Upper lobe of left lung (tissue), 6 donors: ENCODE results near the gene PARK7. TPM values are rescaled to one million over a fixed set of nuclear protein-coding genes. Genes with fewer than 3 reads are reported as not detected.

Source experiments
- ATAC-seq, 2 donors: fragments of 200-7000 bp; cut with Tn5 transposase; one replicate each; pipeline ENCODE4 v1.9.1; 2022; ENCODE audit warnings: mild to moderate bottlenecking in 2 of 2, moderate library complexity in 2 of 2; ENCODE audit not compliant: low FRiP score in 2 of 2
- DNase-seq, 2 donors: peaks; one replicate each; pipeline ENCODE4 v3.0.0-alpha.2; 2019 to 2020
- H3K27ac ChIP-seq, 4 donors: fragments of 200-600 bp; sonication (generic); one replicate each; pipeline ENCODE4 v1.5.1; 2016 to 2019
- H3K27me3 ChIP-seq, 4 donors: fragments of 200-600 bp; sonication (generic); one replicate each; pipeline ENCODE4 v1.5.1; 2017 to 2019
- H3K36me3 ChIP-seq, 4 donors: fragments of 200-600 bp; sonication (generic); one replicate each; pipeline ENCODE4 v1.5.1; 2016 to 2019
- H3K4me1 ChIP-seq, 4 donors: fragments of 200-600 bp; sonication (generic); one replicate each; pipeline ENCODE4 v1.5.1; 2018 to 2019
- H3K4me3 ChIP-seq, 4 donors: fragments of 200-600 bp; sonication (generic); one replicate each; pipeline ENCODE4 v1.5.1; 2017 to 2019; ENCODE audit warnings: mild to moderate bottlenecking in 2 of 4, moderate library complexity in 1 of 4
- H3K9me3 ChIP-seq, 4 donors: fragments of 200-600 bp; sonication (generic); one replicate each; pipeline ENCODE4 v1.5.1; 2018 to 2019
- EP300 ChIP-seq, 4 donors: sonication (generic); formaldehyde crosslinking; IDR thresholded peaks; one replicate each; pipeline ENCODE4 v1.5.1; 2017; ENCODE audit warnings: antibody characterized with exemption in 4 of 4, control low read depth in 2 of 4
- POLR2A ChIP-seq, 4 donors: fragments of 450-650 bp; IDR thresholded peaks; one replicate each; pipeline ENCODE4 v1.5.1; 2016 to 2017; ENCODE audit warnings: antibody characterized with exemption in 4 of 4, mild to moderate bottlenecking in 2 of 4
- POLR2AphosphoS5 ChIP-seq, 2 donors: sonication (generic); formaldehyde crosslinking; IDR thresholded peaks; one replicate each; pipeline ENCODE4 v1.5.1; 2017; ENCODE audit warnings: antibody characterized with exemption in 2 of 2
- WGBS, 2 donors: methylation state at CpG; one replicate each; pipeline ENCODE4 v1.1.5; 2017 to 2018; 5-methylcytosine and 5-hydroxymethylcytosine counted together
- total RNA-seq, 6 donors: library from RNA; depleted of rRNA in 4 of 6; stranded (reverse); fragments of >200 nt in 4 of 6; gene quantifications; one replicate each; pipeline versions ENCODE4 v1.1.0 to v1.2.1, GENCODE V29; 2016 to 2021
- TF ChIP-seq, protein P1 (sequence below), 6 experiments: fragments of 450-650 bp in 4 of 6; fragments of 200-600 bp in 2 of 6; sonication (generic) in 2 of 6; IDR thresholded peaks; one replicate each; pipeline ENCODE4 v1.5.1; 2016 to 2019; ENCODE audit warnings: antibody characterized with exemption in 6 of 6
- donor health status: DM: no; HTN: no; CAD: no; lungs with moderate emphysema.
- donor health status: DM: no; HTN: yes; CAD: no; lungs with severe emphysema.

The PARK7 gene
- total RNA-seq, 6 donors from 2014 or later, result 52.4 to 217 (median 130) TPM

- ATAC-seq, result peak; percentile 95
These were observed 13.8 kb downstream of the PARK7 start for GRCh38 chr1:7975212-7975865.

DNA sequence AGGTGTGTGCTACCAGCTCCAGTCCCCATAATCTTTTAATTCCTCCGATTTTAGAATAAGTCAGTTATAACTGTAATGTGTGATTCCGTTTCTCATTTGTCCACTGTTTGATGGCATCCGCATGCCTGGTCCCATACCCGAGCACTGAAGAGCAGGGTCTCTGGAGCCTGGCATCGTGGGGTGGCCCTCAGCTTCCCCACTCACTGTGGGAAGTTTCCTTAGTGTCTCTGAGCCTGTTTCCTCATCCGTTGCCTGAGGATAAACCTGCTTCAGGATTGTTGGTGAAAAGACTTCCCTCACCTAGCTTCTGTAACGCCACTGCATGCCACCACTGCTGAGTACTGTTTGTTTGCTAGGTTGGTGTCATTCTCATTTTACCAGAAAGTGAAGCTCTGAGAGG lies 19.5 kb downstream of the PARK7 start:
- H3K36me3 ChIP-seq, result peaks cover 32 to 85% (median 63%) of the 10 kb centered on the region in 4 donors
- TF ChIP-seq, protein P1, sequence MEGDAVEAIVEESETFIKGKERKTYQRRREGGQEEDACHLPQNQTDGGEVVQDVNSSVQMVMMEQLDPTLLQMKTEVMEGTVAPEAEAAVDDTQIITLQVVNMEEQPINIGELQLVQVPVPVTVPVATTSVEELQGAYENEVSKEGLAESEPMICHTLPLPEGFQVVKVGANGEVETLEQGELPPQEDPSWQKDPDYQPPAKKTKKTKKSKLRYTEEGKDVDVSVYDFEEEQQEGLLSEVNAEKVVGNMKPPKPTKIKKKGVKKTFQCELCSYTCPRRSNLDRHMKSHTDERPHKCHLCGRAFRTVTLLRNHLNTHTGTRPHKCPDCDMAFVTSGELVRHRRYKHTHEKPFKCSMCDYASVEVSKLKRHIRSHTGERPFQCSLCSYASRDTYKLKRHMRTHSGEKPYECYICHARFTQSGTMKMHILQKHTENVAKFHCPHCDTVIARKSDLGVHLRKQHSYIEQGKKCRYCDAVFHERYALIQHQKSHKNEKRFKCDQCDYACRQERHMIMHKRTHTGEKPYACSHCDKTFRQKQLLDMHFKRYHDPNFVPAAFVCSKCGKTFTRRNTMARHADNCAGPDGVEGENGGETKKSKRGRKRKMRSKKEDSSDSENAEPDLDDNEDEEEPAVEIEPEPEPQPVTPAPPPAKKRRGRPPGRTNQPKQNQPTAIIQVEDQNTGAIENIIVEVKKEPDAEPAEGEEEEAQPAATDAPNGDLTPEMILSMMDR (IDR thresholded peaks at IDR 0.05), result no peak
- TF ChIP-seq POLR2AphosphoS5 (IDR thresholded peaks at IDR 0.05) (no peak), EP300 (IDR thresholded peaks at IDR 0.05) (no peak), POLR2A (IDR thresholded peaks at IDR 0.05) (no peak)
- H3K27me3 ChIP-seq, result no peaks in the 10 kb centered on the region
- peaks cover 4 to 14% (median 6%) of the 10 kb centered on the region in 4 donors for H3K4me1 ChIP-seq
- DNase-seq (no peak), ATAC-seq (no peak)
- WGBS, 2 donors, result 83 to 95% methylated on average over 7 of the region's 7 CpGs
- no peak overlapping the region for H3K27ac ChIP-seq
- no peaks in the 10 kb centered on the region for H3K9me3 ChIP-seq
- H3K4me3 ChIP-seq, result no peak overlapping the region

More at GRCh38 chr1:7975212-7975865, 13.8 kb downstream of the PARK7 start:
- Histone ChIP-seq H3K36me3 (peaks cover 17 to 74% (median 50%) of the 10 kb centered on the region in 4 donors), H3K9me3 (no peaks in the 10 kb centered on the region), H3K4me3 (no peak overlapping the region), H3K27me3 (no peaks in the 10 kb centered on the region), H3K27ac (no peak overlapping the region), H3K4me1 (no peaks in the 10 kb centered on the region)
- no peak for TF ChIP-seq POLR2AphosphoS5 (IDR thresholded peaks at IDR 0.05)
- no peak for TF ChIP-seq EP300 (IDR thresholded peaks at IDR 0.05)
- TF ChIP-seq, protein P1 (IDR thresholded peaks at IDR 0.05), result peak; percentile 77 to 93 (median 84)
- TF ChIP-seq POLR2A (IDR thresholded peaks at IDR 0.05), result no peak
- peak in 1 of 2 donors; percentile 72 for DNase-seq
- 76 to 78% methylated on average over 8 of the region's 8 CpGs for WGBS, 2 donors

DNA sequence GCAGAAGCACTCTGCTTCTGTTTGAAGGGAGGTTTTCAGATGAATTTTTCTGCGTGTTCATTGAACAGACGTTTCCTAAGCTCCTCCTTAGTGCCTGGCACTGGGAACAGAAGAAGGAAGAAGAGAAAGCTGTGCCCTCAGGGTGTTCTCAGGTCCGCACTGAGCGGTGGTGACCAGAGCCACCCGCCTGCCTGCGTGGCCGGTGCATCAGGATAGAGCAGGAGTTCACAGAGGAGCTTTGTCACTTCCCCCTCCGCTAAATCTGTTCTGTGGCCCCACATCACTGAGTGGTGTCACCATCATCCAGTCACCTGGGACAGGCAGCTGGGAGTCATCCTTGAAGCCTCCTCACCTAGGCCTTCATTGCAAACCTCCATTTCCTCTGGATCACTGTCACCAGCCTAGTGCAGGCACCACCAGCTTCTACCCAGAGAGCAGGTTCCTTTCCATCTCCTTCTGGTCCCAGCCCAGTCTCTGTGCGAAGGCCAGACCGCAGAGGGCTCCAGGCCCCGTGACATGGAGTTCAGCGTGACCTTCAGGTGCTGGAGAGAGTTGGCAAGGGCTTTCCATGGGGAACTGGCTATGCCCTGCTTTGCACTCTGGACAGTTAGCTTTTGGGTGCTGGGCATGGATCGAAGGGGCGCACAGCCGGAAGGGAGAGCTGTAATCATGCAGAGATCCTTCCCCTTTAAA lies 21.7 kb downstream of the PARK7 start:
- TF ChIP-seq, protein P1 (IDR thresholded peaks at IDR 0.05), result no peak
- no peak for TF ChIP-seq POLR2A (IDR thresholded peaks at IDR 0.05)
- TF ChIP-seq POLR2AphosphoS5 (IDR thresholded peaks at IDR 0.05), result no peak
- no peak for TF ChIP-seq EP300 (IDR thresholded peaks at IDR 0.05)
- Histone ChIP-seq H3K36me3 (peaks cover 34 to 81% (median 62%) of the 10 kb centered on the region in 4 donors), H3K9me3 (no peaks in the 10 kb centered on the region), H3K27me3 (no peaks in the 10 kb centered on the region), H3K4me3 (no peak overlapping the region), H3K27ac (no peak overlapping the region), H3K4me1 (peaks cover 4 to 14% (median 6%) of the 10 kb centered on the region in 4 donors)
- DNase-seq (no peak), ATAC-seq (no peak)
- 94% methylated on average over 15 of the region's 15 CpGs for WGBS, 2 donors

DNA sequence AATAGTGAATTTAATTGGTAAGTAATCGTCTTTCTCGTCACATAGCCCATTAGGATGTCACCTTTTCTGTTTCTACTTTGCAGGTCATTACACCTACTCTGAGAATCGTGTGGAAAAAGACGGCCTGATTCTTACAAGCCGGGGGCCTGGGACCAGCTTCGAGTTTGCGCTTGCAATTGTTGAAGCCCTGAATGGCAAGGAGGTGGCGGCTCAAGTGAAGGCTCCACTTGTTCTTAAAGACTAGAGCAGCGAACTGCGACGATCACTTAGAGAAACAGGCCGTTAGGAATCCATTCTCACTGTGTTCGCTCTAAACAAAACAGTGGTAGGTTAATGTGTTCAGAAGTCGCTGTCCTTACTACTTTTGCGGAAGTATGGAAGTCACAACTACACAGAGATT lies 23.3 kb downstream of the PARK7 start:
- 93% methylated on average over 15 of the region's 15 CpGs for WGBS, 2 donors
- ATAC-seq, result no peak
- no peaks in the 10 kb centered on the region for H3K9me3 ChIP-seq
- peaks cover 26 to 66% (median 48%) of the 10 kb centered on the region in 4 donors for H3K36me3 ChIP-seq
- TF ChIP-seq POLR2AphosphoS5 (IDR thresholded peaks at IDR 0.05), result no peak
- no peak for TF ChIP-seq POLR2A (IDR thresholded peaks at IDR 0.05)
- TF ChIP-seq, protein P1 (IDR thresholded peaks at IDR 0.05), result no peak
- TF ChIP-seq EP300 (IDR thresholded peaks at IDR 0.05), result no peak
- DNase-seq, result no peak
- no peak overlapping the region for H3K4me3 ChIP-seq
- peaks cover 4 to 14% (median 6%) of the 10 kb centered on the region in 4 donors for H3K4me1 ChIP-seq
- no peaks in the 10 kb centered on the region for H3K27me3 ChIP-seq
- H3K27ac ChIP-seq, result no peak overlapping the region
